NB4 (cell line): Measurements from ENCODE around the gene SCAND1.
"Not testable (repeated sequence)": the region's sequence is repeated elsewhere in the genome, so short reads cannot be mapped to it uniquely, and the experiment has no call there.

ENCODE experiments used
- DNase-seq: peaks from one replicate; pipeline ENCODE4 v3.0.0; 2010; ENCODE audit warnings: low read depth
- H3K4me3 ChIP-seq: one replicate; pipeline ENCODE4 v1.5.1; 2011; ENCODE audit warnings: mild to moderate bottlenecking, low read depth, low read length, moderate library complexity
- MAX ChIP-seq: IDR thresholded peaks from 2 replicates; pipeline ENCODE4 v1.6.1; 2011; ENCODE audit warnings: low read depth, low read length
- MYC ChIP-seq: IDR thresholded peaks from 2 replicates; pipeline ENCODE4 v1.6.1; 2011; ENCODE audit warnings: low read depth, low read length
- POLR2A ChIP-seq: IDR thresholded peaks from 2 replicates; pipeline ENCODE4 v1.6.1; 2011; ENCODE audit warnings: mild to moderate bottlenecking; ENCODE audit not compliant: insufficient read length; ENCODE audit errors: extremely low read depth
- TF ChIP-seq, protein P1 (sequence below): IDR thresholded peaks from one replicate; pipeline ENCODE4 v1.5.1; 2012; ENCODE audit warnings: low read depth, low read length

Gene SCAND1

GRCh38 chr20:35954200-35954906, at the start of gene SCAND1:
Gene SCAND1, minus strand, starts transcription at chr20:35954502. Its CDS starts 218 bp downstream, at chr20:35954284.
- DNase-seq: peak; percentile 99
- H3K4me3 ChIP-seq: peak within 1 kb of the TSS; percentile 99
- TF ChIP-seq MYC (peak; percentile 99), POLR2A (peak; percentile 90), MAX (peak; percentile 96)
- TF ChIP-seq, protein P1, sequence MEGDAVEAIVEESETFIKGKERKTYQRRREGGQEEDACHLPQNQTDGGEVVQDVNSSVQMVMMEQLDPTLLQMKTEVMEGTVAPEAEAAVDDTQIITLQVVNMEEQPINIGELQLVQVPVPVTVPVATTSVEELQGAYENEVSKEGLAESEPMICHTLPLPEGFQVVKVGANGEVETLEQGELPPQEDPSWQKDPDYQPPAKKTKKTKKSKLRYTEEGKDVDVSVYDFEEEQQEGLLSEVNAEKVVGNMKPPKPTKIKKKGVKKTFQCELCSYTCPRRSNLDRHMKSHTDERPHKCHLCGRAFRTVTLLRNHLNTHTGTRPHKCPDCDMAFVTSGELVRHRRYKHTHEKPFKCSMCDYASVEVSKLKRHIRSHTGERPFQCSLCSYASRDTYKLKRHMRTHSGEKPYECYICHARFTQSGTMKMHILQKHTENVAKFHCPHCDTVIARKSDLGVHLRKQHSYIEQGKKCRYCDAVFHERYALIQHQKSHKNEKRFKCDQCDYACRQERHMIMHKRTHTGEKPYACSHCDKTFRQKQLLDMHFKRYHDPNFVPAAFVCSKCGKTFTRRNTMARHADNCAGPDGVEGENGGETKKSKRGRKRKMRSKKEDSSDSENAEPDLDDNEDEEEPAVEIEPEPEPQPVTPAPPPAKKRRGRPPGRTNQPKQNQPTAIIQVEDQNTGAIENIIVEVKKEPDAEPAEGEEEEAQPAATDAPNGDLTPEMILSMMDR: peak; percentile 97

GRCh38 chr20:36004045-36004444, 49.7 kb upstream of the SCAND1 start:
- H3K4me3 ChIP-seq: no peak overlapping the region
- TF ChIP-seq, protein P1: no peak
- TF ChIP-seq MYC: no peak
- no peak for TF ChIP-seq MAX
- TF ChIP-seq POLR2A: no peak
- peak; percentile 49 for DNase-seq

DNA sequence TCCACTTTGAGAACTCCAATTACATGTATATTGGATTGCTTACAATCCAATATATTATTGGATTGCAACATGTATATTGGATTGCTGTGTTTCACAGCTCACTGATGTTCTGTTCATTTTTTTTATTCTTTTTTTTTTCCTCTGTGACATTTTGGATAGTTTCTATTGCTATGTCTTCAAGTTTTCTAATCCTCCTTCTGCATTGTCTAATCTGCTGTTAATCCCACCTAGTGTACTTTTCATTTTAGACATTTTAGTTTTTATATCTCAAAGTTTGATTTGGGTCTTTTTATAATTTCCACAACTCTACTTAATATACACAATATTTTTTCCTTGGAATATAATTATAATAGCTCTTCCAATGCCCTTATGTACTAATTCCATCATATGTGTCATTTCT, 48.6 kb upstream of the SCAND1 start:
- TF ChIP-seq POLR2A (no peak), MYC (no peak), MAX (no peak)
- TF ChIP-seq, protein P1: no peak
- no peak overlapping the region for H3K4me3 ChIP-seq
- no peak for DNase-seq

GRCh38 chr20:36001331-36001730, 47.0 kb upstream of the SCAND1 start:
- DNase-seq, H3K4me3 ChIP-seq: not testable (repeated sequence)

- not testable (repeated sequence) for DNase-seq, H3K4me3 ChIP-seq
These were observed 42.2 kb upstream of the SCAND1 start for GRCh38 chr20:35996492-35996891.

- no peak overlapping the region for H3K4me3 ChIP-seq
- TF ChIP-seq, protein P1: peak; percentile 99
- no peak for TF ChIP-seq POLR2A
- DNase-seq: peak; percentile 84
These were observed 40.7 kb upstream of the SCAND1 start for GRCh38 chr20:35994994-35995453.

- peak; percentile 74 for DNase-seq
- H3K4me3 ChIP-seq: no peak overlapping the region
- TF ChIP-seq, protein P1: peak; percentile 86
- TF ChIP-seq POLR2A: no peak
- no peak for TF ChIP-seq MYC
These were observed 38.5 kb upstream of the SCAND1 start for GRCh38 chr20:35992713-35993335.
